HUES48 (cell line): ENCODE measurements around the gene UCHL3.

Experiments
- H3K27ac ChIP-seq: one replicate; pipeline ENCODE4 v1.7.0; 2013; ENCODE audit warnings: low read depth, low read length, inconsistent platforms
- H3K27me3 ChIP-seq: 2 replicates; pipeline ENCODE4 v1.6.1; 2013; ENCODE audit warnings: mild to moderate bottlenecking, low read length; ENCODE audit not compliant: control insufficient read depth, insufficient read depth
- H3K36me3 ChIP-seq: 2 replicates; pipeline ENCODE4 v1.6.1; 2013; ENCODE audit warnings: low read length; ENCODE audit not compliant: control insufficient read depth, insufficient read depth
- H3K4me1 ChIP-seq: 2 replicates; pipeline ENCODE4 v1.6.1; 2013; ENCODE audit warnings: mild to moderate bottlenecking, low read length; ENCODE audit not compliant: control insufficient read depth, insufficient read depth
- H3K4me3 ChIP-seq: 2 replicates; pipeline ENCODE4 v1.5.1; 2013; ENCODE audit warnings: mild to moderate bottlenecking, low read depth, low read length
- H3K9ac ChIP-seq: 2 replicates; pipeline ENCODE4 v1.6.1; 2013; ENCODE audit warnings: mild to moderate bottlenecking, low read depth, low read length, moderate library complexity
- H3K9me3 ChIP-seq: 2 replicates; pipeline ENCODE4 v1.6.1; 2013; ENCODE audit warnings: low read length; ENCODE audit not compliant: control insufficient read depth, insufficient read depth

The UCHL3 gene

DNA sequence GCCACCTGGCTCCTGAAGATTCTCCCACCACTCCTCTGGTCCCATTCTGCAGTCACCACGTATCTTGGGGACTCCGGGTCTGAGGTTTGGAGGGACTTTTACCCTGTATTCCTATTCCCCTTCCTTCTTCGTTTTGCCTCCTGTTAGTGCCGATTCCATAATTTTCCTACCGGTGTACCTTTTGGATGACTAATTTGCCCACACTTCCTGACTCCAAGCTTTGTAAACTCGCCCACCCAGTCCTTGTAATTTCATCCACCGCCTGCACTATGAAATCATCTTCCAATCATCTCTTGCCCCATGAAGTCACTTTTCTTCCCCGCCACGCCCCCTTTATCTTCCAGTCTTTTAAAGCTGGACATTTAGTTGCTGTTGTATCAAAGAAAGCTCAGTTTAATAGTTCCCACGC is 572 bp downstream of the UCHL3 start:
- Histone ChIP-seq H3K9ac (no peak overlapping the region), H3K4me1 (peaks cover 5% of the 10 kb centered on the region; the same call in 1 of the 2 replicates), H3K27ac (no peak overlapping the region)

DNA sequence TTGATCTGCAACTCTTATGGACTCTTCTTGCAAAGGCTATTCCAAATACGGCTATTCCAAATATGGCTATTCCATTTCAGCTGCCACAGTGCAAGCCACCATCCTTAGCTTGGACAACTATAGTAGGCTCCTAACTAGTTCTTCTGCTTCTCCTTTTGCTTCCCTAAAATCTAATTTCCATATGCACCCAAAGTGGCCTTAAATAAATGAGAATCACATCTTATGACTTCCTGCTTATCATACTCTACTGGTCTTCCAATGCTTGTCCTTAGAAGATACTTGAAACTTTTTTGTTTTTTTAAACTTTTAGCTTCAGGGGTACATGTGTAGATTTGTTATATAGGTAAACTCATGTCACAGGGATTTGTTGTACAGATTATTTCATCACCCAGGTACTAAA is 4.9 kb downstream of the UCHL3 start:
- Histone ChIP-seq H3K4me1 (no peaks in the 10 kb centered on the region), H3K9me3 (no peaks in the 10 kb centered on the region), H3K27me3 (no peaks in the 10 kb centered on the region), H3K27ac (no peak overlapping the region), H3K36me3 (peaks cover 22% of the 10 kb centered on the region), H3K4me3 (no peak overlapping the region), H3K9ac (no peak overlapping the region)

More for the DNA sequence above, 572 bp downstream of the UCHL3 start:
- H3K36me3 ChIP-seq = peaks cover 15% of the 10 kb centered on the region
- H3K9me3 ChIP-seq = no peaks in the 10 kb centered on the region
- H3K4me3 ChIP-seq = peak overlapping the region; percentile 97
- H3K27me3 ChIP-seq = no peaks in the 10 kb centered on the region; the same call in 1 of the 2 replicates

DNA sequence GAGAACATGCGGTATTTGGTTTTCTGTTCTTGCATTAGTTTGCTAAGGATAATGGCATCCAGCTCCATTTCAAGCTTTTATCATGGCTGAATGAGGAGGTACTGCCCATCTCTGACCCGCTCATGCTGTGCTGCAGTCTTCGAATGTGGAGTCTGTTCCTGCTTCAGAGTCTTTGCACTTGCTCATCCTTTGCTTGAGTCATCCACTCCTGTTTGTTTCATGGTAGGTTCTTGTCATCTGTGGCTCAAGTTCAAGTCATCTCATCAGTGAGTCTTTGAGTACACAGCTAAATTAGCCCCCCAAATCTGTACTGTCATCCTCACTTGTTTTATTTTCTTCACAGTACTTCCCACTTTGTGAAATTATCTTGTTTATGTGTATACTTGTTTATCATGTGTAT is 5.4 kb downstream of the UCHL3 start:
- H3K9ac ChIP-seq = no peak overlapping the region
- H3K4me1 ChIP-seq = no peaks in the 10 kb centered on the region
- no peak overlapping the region for H3K4me3 ChIP-seq
- H3K36me3 ChIP-seq = peaks cover 22% of the 10 kb centered on the region
- H3K9me3 ChIP-seq = no peaks in the 10 kb centered on the region
- H3K27me3 ChIP-seq = no peaks in the 10 kb centered on the region
- no peak overlapping the region for H3K27ac ChIP-seq

DNA sequence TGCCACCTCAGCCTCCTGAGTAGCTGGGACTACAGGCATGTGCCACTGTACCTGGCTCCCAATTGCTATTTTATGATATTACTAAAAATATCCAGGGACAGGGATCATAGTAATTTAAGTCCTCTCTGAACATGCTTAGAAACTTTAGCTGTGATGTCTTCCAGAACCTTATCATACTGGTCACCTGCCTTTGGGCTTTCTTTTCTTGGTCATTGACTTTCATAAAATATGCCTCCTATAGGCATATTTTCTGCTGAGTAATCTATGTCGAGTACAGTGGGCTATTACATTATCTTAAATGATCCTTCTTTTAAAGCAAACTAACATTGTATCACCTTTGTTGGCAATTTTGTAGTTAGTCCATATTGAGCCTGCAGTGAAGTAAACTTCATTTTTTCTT is 6.2 kb downstream of the UCHL3 start:
- no peaks in the 10 kb centered on the region for H3K27me3 ChIP-seq
- no peaks in the 10 kb centered on the region for H3K4me1 ChIP-seq
- H3K9ac ChIP-seq = no peak overlapping the region
- H3K9me3 ChIP-seq = no peaks in the 10 kb centered on the region
- peaks cover 27% of the 10 kb centered on the region for H3K36me3 ChIP-seq
- H3K27ac ChIP-seq = no peak overlapping the region
- H3K4me3 ChIP-seq = no peak overlapping the region

DNA sequence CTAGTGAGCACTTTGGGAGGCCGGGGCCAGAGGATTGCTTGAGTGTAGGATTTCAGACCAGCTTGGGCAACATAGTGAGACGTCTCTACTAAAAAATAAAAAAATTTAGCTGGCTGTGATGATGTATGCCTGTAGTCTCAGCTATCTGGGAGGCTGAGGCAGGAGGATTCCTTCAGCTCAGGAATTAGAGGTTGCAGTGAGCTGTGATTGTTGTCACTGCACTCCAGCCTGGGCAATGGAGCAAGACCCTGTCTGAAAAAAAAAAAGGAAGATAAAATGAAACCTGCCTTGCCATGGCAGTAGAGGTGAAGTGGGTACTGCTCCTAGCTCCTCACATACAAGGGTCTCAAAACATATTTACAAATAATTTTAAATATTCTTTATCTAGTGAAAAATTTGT is 7.4 kb downstream of the UCHL3 start:
- no peak overlapping the region for H3K4me3 ChIP-seq
- no peaks in the 10 kb centered on the region for H3K4me1 ChIP-seq
- no peak overlapping the region for H3K9ac ChIP-seq
- H3K9me3 ChIP-seq = no peaks in the 10 kb centered on the region
- H3K36me3 ChIP-seq = peaks cover 38% of the 10 kb centered on the region
- H3K27ac ChIP-seq = no peak overlapping the region
- no peaks in the 10 kb centered on the region for H3K27me3 ChIP-seq

DNA sequence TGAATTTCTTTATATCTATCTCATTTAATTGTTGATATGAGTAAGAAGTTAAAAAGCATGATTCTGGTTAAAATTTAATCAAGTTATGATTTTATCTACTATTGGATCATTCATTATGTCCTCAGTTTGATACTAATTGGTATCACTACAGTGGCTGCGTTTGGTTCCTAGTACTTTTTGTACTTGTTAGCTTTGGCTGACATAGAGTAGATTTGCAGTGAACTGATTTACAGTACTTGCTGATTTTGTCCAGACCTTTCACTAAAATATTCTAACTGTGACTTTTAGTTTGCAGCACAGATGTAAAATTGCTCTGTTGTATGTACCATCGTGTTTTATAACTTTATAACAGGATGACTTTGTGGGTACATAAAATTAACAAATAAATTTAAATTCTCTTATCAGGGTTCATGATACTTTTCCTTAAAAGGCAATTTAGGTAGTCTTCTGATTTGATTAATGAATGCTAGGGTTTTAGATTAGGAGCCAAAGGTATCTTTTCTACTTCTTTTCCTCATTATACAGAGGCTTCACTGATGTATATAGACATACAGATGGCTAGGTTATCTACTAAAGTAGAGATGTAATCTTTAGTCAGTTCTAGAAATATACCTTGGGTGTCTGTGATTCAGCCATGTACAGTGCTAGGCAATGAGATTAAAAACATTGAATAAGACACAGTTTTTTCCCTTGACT is 8.7 kb downstream of the UCHL3 start:
- Histone ChIP-seq H3K27me3 (no peaks in the 10 kb centered on the region), H3K9ac (no peak overlapping the region), H3K36me3 (peaks cover 51% of the 10 kb centered on the region), H3K4me3 (no peak overlapping the region), H3K9me3 (no peaks in the 10 kb centered on the region), H3K4me1 (no peaks in the 10 kb centered on the region), H3K27ac (no peak overlapping the region)

DNA sequence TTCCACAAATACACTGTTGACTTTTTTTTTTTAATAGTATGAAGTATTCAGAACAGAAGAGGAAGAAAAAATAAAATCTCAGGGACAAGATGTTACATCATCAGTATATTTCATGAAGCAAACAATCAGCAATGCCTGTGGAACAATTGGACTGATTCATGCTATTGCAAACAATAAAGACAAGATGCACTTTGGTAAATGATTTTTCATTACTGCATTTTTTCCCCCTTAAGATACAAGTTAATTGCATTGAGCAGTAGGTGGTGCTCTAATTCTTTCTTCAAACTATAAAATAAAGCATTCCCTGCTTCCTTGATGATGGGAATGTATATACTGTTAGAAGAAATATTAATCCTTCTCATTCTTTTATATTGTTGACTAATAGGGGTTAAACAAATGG is 17.1 kb downstream of the UCHL3 start:
- Histone ChIP-seq H3K36me3 (peaks cover 65% of the 10 kb centered on the region), H3K4me1 (no peaks in the 10 kb centered on the region), H3K27me3 (no peaks in the 10 kb centered on the region), H3K27ac (no peak overlapping the region), H3K9ac (no peak overlapping the region), H3K4me3 (no peak overlapping the region), H3K9me3 (no peaks in the 10 kb centered on the region)

DNA sequence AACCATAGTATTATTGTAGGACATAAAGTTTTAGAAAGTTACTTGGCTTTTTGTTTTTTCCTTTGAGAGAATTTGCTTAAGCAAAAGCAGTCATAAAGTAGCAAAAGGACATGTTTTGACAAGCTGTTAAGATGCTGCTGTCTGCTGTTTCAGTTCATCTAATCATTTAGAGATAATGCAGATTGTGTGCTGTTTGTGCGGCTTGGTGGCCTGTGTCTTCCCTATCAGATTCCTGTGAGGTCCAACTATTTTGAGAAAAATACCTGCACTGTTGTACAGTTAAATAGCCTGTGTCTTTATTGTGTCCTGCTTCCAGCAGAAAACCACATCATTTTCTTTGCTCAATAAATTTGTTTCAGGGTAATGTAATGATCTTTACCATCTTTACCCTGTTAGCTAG is 20.0 kb downstream of the UCHL3 start:
- no peak overlapping the region for H3K9ac ChIP-seq
- no peaks in the 10 kb centered on the region for H3K9me3 ChIP-seq
- H3K27me3 ChIP-seq = no peaks in the 10 kb centered on the region
- H3K27ac ChIP-seq = no peak overlapping the region
- H3K4me3 ChIP-seq = no peak overlapping the region
- H3K4me1 ChIP-seq = no peaks in the 10 kb centered on the region
- H3K36me3 ChIP-seq = peaks cover 61% of the 10 kb centered on the region

DNA sequence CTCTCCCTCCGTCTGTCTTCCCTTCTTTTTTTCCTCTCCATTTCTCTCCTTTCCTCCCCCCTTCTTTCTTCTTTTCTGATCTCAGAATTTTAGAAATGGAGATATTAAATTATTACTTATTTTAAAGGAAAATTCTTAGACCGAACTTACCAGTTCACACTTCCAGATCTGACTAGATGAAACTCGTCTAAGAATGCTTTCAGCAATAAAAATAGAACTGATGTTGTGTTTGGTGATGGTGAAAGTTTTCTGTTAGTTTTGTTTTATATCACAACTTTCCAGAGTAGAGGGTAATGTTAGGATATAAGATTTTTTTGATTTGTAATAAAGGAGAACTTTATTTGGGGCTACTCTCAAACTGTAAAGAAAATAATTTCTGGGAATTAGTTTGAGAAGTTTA is 29.9 kb downstream of the UCHL3 start:
- Histone ChIP-seq H3K9me3 (no peaks in the 10 kb centered on the region), H3K4me3 (no peak overlapping the region), H3K4me1 (no peaks in the 10 kb centered on the region), H3K36me3 (peaks cover 3% of the 10 kb centered on the region; the same call in 1 of the 2 replicates), H3K9ac (no peak overlapping the region), H3K27me3 (no peaks in the 10 kb centered on the region), H3K27ac (no peak overlapping the region)

DNA sequence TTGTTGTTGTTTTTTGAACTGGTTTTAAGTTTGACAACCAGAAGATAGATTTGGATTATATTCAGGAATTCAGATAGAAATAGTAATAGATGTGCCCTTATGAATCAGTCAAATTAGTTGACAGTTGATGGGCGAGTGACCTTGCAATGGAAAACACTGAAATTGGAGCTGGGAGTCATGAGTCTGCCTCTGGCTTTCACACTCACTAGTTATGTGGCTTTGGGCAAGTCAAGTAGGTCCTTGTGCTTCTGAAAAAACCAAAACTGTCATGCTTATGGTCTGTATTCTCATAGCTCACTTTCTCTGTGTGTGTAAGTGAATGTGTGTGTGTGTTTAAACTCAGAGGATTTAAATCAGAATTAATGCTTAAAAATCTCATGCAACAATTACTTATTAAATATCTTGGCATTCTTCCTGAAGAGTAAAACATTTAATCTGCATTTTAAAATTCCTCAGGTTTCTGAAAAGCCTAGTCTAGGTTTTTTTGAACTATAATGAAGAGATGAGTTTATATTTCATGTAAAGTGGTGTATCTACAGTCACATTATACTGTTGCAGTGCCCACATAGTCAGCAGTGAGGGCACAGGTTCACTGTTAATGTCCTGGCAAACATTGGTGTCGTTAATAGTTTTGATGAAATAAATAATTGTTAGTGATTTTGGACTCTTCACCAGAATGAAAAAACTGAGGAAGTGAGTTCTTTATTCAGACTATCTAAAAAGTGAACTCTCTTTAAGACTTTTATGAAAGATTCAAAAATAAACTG is 32.5 kb downstream of the UCHL3 start:
- peaks cover 5% of the 10 kb centered on the region; the same call in 1 of the 2 replicates for H3K4me1 ChIP-seq
- no peak overlapping the region for H3K27ac ChIP-seq
- no peaks in the 10 kb centered on the region for H3K27me3 ChIP-seq
- 0 out of 2 replicates have a peak, but pooled peaks cover 3% of the 10 kb centered on the region for H3K9me3 ChIP-seq
- H3K9ac ChIP-seq = no peak overlapping the region
- H3K4me3 ChIP-seq = no peak overlapping the region
- no peaks in the 10 kb centered on the region; the same call in 1 of the 2 replicates for H3K36me3 ChIP-seq

DNA sequence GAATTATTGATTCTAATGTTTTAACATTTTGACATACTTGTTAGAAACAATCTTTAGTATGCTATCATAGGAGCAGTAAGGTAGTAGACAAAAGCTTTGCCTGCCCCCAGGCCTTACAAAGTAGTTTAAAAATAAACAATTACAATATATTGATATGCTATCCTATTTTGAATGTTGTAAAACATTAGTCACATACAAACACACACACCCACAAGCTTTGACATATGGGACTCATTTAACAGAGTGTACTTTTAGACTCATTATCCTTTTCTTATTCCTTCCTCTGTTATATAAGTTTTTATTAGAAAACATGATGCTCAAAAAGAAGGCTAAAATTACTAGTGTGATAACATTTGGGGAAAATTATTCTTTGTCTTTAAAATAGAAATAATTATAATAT is 33.5 kb downstream of the UCHL3 start:
- H3K9me3 ChIP-seq = 0 out of 2 replicates have a peak, but pooled peaks cover 3% of the 10 kb centered on the region
- H3K9ac ChIP-seq = no peak overlapping the region
- no peak overlapping the region for H3K27ac ChIP-seq
- H3K27me3 ChIP-seq = no peaks in the 10 kb centered on the region
- no peak overlapping the region for H3K4me3 ChIP-seq
- peaks cover 15% of the 10 kb centered on the region; the same call in 1 of the 2 replicates for H3K4me1 ChIP-seq
- H3K36me3 ChIP-seq = no peaks in the 10 kb centered on the region; the same call in 1 of the 2 replicates
